Measurements from ENCODE around the gene NFE2L3.
"Not testable (repeated sequence)": the region's sequence is repeated elsewhere in the genome, so short reads cannot be mapped to it uniquely, and the experiment has no call there.

Gene NFE2L3

GRCh38 chr7:26168458-26169023 lies 16.5 kb downstream of the NFE2L3 start:
- ATAC-seq: no peak
- DNase-seq: no peak

- no peak for DNase-seq
Observed at GRCh38 chr7:26169271-26169670, 17.3 kb downstream of the NFE2L3 start.

GRCh38 chr7:26170663-26171062 lies 18.7 kb downstream of the NFE2L3 start:
- ATAC-seq (no peak), DNase-seq (no peak)

More at GRCh38 chr7:26169271-26169670, 17.3 kb downstream of the NFE2L3 start:
- no peak for ATAC-seq

GRCh38 chr7:26171601-26172000 lies 19.6 kb downstream of the NFE2L3 start:
- no peak for DNase-seq
- ATAC-seq: no peak

- DNase-seq (no peak), ATAC-seq (no peak)
Observed at GRCh38 chr7:26172048-26172447, 20.1 kb downstream of the NFE2L3 start.

GRCh38 chr7:26175903-26176302 lies 23.9 kb downstream of the NFE2L3 start:
- ATAC-seq: not testable (repeated sequence)

GRCh38 chr7:26176696-26177095 lies 24.7 kb downstream of the NFE2L3 start:
- ATAC-seq, DNase-seq: not testable (repeated sequence)

More at GRCh38 chr7:26175903-26176302, 23.9 kb downstream of the NFE2L3 start:
- DNase-seq: not testable (repeated sequence)

- ATAC-seq, DNase-seq: not testable (repeated sequence)
Observed at GRCh38 chr7:26177269-26177668, 25.3 kb downstream of the NFE2L3 start.

GRCh38 chr7:26178272-26178960 lies 26.4 kb downstream of the NFE2L3 start:
- DNase-seq (no peak), ATAC-seq (no peak)

GRCh38 chr7:26179422-26179821 lies 27.4 kb downstream of the NFE2L3 start:
- no peak for ATAC-seq
- no peak for DNase-seq

- ATAC-seq: no peak
- DNase-seq: no peak
Observed at GRCh38 chr7:26179826-26180497, 28.0 kb downstream of the NFE2L3 start.

- ATAC-seq (no peak), DNase-seq (no peak)
Observed at GRCh38 chr7:26180792-26181198, 28.8 kb downstream of the NFE2L3 start.

- DNase-seq: no peak
- ATAC-seq: no peak
Observed at GRCh38 chr7:26181474-26182227, 29.7 kb downstream of the NFE2L3 start.

- ATAC-seq (no peak), DNase-seq (no peak)
Observed at GRCh38 chr7:26182283-26182682, 30.3 kb downstream of the NFE2L3 start.

GRCh38 chr7:26182706-26183105 lies 30.7 kb downstream of the NFE2L3 start:
- no peak for ATAC-seq
- DNase-seq: no peak

GRCh38 chr7:26183545-26184280 lies 31.7 kb downstream of the NFE2L3 start:
- DNase-seq (no peak), ATAC-seq (no peak)

- DNase-seq, ATAC-seq: not testable (repeated sequence)
Observed at GRCh38 chr7:26184281-26185101, 32.5 kb downstream of the NFE2L3 start.

GRCh38 chr7:26185131-26185843 lies 33.3 kb downstream of the NFE2L3 start:
- DNase-seq (no peak), ATAC-seq (peak; percentile 46)

- no peak for ATAC-seq
- DNase-seq: no peak
Observed at GRCh38 chr7:26185844-26186180, 33.8 kb downstream of the NFE2L3 start.

All from stimulated activated naive CD8-positive, alpha-beta T cell treated with anti-CD3 and anti-CD28 coated beads, Interleukin-15, Interleukin-2, amounts not matched to agents 100 U/mL and 50 U/mL, for 24 hours (primary cell).